ENCODE results near the gene BBS7.

BBS7 gene

DNA sequence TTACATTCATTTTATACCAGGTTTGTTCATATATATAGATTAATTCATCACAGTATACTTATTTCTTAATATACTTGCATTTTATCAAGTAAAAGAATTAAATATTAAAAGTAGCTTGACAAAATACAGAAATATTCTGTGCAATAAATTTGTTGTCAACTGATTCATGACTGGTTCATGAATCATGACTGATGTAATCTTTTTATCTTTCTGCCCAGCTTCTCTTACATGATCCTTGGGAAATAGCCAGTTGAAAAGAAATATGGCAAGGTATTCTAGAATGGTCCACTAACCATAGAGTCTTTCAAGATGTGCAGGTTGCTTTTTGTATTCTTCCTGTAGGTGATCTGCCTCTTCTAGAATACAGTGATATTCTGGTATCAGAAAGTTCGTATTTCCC, 42.4 kb downstream of the BBS7 start:
- no peaks in the 10 kb centered on the region for H3K27me3 ChIP-seq (ENCODE audit: insufficient read depth, low read length)
- no peak overlapping the region for H3K4me3 ChIP-seq (ENCODE audit: low read depth, low read length, poor library complexity, severe bottlenecking)
- TF ChIP-seq, protein P1, sequence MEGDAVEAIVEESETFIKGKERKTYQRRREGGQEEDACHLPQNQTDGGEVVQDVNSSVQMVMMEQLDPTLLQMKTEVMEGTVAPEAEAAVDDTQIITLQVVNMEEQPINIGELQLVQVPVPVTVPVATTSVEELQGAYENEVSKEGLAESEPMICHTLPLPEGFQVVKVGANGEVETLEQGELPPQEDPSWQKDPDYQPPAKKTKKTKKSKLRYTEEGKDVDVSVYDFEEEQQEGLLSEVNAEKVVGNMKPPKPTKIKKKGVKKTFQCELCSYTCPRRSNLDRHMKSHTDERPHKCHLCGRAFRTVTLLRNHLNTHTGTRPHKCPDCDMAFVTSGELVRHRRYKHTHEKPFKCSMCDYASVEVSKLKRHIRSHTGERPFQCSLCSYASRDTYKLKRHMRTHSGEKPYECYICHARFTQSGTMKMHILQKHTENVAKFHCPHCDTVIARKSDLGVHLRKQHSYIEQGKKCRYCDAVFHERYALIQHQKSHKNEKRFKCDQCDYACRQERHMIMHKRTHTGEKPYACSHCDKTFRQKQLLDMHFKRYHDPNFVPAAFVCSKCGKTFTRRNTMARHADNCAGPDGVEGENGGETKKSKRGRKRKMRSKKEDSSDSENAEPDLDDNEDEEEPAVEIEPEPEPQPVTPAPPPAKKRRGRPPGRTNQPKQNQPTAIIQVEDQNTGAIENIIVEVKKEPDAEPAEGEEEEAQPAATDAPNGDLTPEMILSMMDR (IDR thresholded peaks at IDR 0.05; ENCODE audit: low read length) = no peak
- TF ChIP-seq EZH2 (IDR thresholded peaks at IDR 0.05; ENCODE audit: borderline replicate concordance, low read length) = no peak
- H2AFZ ChIP-seq (ENCODE audit: low read length) = no peak overlapping the region
- H3K4me1 ChIP-seq (ENCODE audit: insufficient read depth, low read length, severe bottlenecking) = peaks cover 12% of the 10 kb centered on the region
- no peak overlapping the region for H3K4me2 ChIP-seq (ENCODE audit: low read length)
- peaks cover 23% of the 10 kb centered on the region; the same call in 1 of the 2 replicates for H3K36me3 ChIP-seq (ENCODE audit: insufficient read depth, low read length)
- peaks cover 5% of the 10 kb centered on the region for H3K79me2 ChIP-seq (ENCODE audit: insufficient read depth, low read length)
- H3K9me2 ChIP-seq (ENCODE audit: low read depth, low read length) = no peaks in the 10 kb centered on the region
- H3K9ac ChIP-seq (ENCODE audit: low read length) = no peak overlapping the region
- no peaks in the 10 kb centered on the region for H4K20me1 ChIP-seq (ENCODE audit: insufficient read depth, low read length)
- H3K9me3 ChIP-seq (ENCODE audit: low read length) = no peaks in the 10 kb centered on the region
- no peak overlapping the region for H3K27ac ChIP-seq (ENCODE audit: low read depth, low read length, poor library complexity, severe bottlenecking)
- peaks cover 6% of the 10 kb centered on the region; the same call in 1 of the 2 replicates for H3F3A ChIP-seq (ENCODE audit: insufficient read depth, low read length)

DNA sequence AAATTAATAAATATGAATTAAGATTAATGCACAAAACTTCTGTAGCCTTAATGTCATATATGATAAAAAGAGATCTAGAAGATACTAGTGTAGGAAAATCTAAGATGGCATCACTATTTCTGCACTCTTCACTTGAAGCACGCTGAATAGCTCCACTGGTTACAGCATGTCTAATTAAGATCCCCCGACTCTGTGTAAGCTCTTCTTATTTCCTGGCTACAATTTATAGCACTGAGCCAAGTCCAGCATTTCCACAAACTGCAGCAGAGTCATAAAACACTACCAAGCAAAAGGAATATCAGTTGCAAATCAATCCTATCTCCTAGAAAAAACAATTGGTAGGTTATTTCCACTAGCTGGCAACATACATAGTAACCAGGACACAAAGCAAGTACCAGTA, 45.3 kb downstream of the BBS7 start:
- no peak overlapping the region for H3K27ac ChIP-seq (ENCODE audit: low read depth, low read length, poor library complexity, severe bottlenecking)
- peaks cover 26% of the 10 kb centered on the region for H3K79me2 ChIP-seq (ENCODE audit: insufficient read depth, low read length)
- peaks cover 31% of the 10 kb centered on the region for H3K4me1 ChIP-seq (ENCODE audit: insufficient read depth, low read length, severe bottlenecking)
- no peaks in the 10 kb centered on the region for H3K27me3 ChIP-seq (ENCODE audit: insufficient read depth, low read length)
- peaks cover 41% of the 10 kb centered on the region for H3K36me3 ChIP-seq (ENCODE audit: insufficient read depth, low read length)
- no peaks in the 10 kb centered on the region for H4K20me1 ChIP-seq (ENCODE audit: insufficient read depth, low read length)
- H2AFZ ChIP-seq (ENCODE audit: low read length) = peak overlapping the region; percentile 19; the same call in 1 of the 2 replicates
- H3F3A ChIP-seq (ENCODE audit: insufficient read depth, low read length) = peaks cover 6% of the 10 kb centered on the region; the same call in 1 of the 2 replicates
- TF ChIP-seq, protein P1 (IDR thresholded peaks at IDR 0.05; ENCODE audit: low read length) = no peak
- TF ChIP-seq EZH2 (IDR thresholded peaks at IDR 0.05; ENCODE audit: borderline replicate concordance, low read length) = no peak
- no peak overlapping the region for H3K4me3 ChIP-seq (ENCODE audit: low read depth, low read length, poor library complexity, severe bottlenecking)
- H3K9me2 ChIP-seq (ENCODE audit: low read depth, low read length) = no peaks in the 10 kb centered on the region
- no peak overlapping the region for H3K4me2 ChIP-seq (ENCODE audit: low read length)
- H3K9ac ChIP-seq (ENCODE audit: low read length) = no peak overlapping the region
- no peaks in the 10 kb centered on the region for H3K9me3 ChIP-seq (ENCODE audit: low read length)

DNA sequence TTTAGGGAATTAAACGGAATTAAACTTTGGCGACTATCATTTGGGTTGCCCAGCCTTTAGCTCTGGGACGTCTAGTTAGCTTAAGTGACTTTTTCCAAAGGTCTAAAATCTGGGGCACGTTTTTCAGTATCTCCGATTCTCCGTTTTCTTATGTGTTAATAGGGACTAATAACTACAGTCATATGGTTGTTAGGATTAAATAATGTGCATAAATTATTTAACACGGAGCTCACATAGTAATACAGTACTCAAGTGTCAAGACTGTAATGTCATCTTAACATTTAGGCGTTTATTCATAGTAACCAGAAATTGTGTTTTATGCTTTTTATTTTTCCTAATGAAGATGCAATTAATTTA, 46.1 kb downstream of the BBS7 start:
- Histone ChIP-seq H3K27me3 (ENCODE audit: insufficient read depth, low read length) (no peaks in the 10 kb centered on the region), H4K20me1 (ENCODE audit: insufficient read depth, low read length) (no peaks in the 10 kb centered on the region), H2AFZ (ENCODE audit: low read length) (peak overlapping the region; percentile 77), H3F3A (ENCODE audit: insufficient read depth, low read length) (peaks cover 6% of the 10 kb centered on the region; the same call in 1 of the 2 replicates), H3K4me3 (ENCODE audit: low read depth, low read length, poor library complexity, severe bottlenecking) (peak overlapping the region; percentile 95), H3K79me2 (ENCODE audit: insufficient read depth, low read length) (peaks cover 26% of the 10 kb centered on the region), H3K9me2 (ENCODE audit: low read depth, low read length) (no peaks in the 10 kb centered on the region), H3K4me2 (ENCODE audit: low read length) (peak overlapping the region; percentile 83), H3K27ac (ENCODE audit: low read depth, low read length, poor library complexity, severe bottlenecking) (peak overlapping the region; percentile 66), H3K4me1 (ENCODE audit: insufficient read depth, low read length, severe bottlenecking) (peaks cover 31% of the 10 kb centered on the region), H3K9ac (ENCODE audit: low read length) (peak overlapping the region; percentile 82), H3K36me3 (ENCODE audit: insufficient read depth, low read length) (peaks cover 48% of the 10 kb centered on the region), H3K9me3 (ENCODE audit: low read length) (no peaks in the 10 kb centered on the region)
- TF ChIP-seq EZH2 (IDR thresholded peaks at IDR 0.05; ENCODE audit: borderline replicate concordance, low read length) = no peak
- TF ChIP-seq, protein P1 (IDR thresholded peaks at IDR 0.05; ENCODE audit: low read length) = no peak; the same call in 1 of the 2 replicates

Measured in OCI-LY1 (cell line).